H9 (cell line): ENCODE results near the gene DENND5A. TPM values are rescaled to one million over a fixed set of nuclear protein-coding genes. Genes with fewer than 3 reads are reported as not detected.
"Not testable (repeated sequence)": the region's sequence is repeated elsewhere in the genome, so short reads cannot be mapped to it uniquely, and the experiment has no call there.

Experiments
- DNase-seq: peaks from one replicate; pipeline ENCODE4 v3.0.0-alpha.2; 2017
- H2AFZ ChIP-seq: one replicate; pipeline ENCODE4 v1.6.1; 2013; ENCODE audit warnings: mild to moderate bottlenecking, low read length, control low read depth, moderate library complexity
- H2AK5ac ChIP-seq: 2 replicates; pipeline ENCODE4 v1.6.1; 2013; ENCODE audit warnings: low read length, control low read depth, mixed read lengths; ENCODE audit not compliant: insufficient read length
- H2BK120ac ChIP-seq: one replicate; pipeline ENCODE4 v1.6.1; 2013; ENCODE audit warnings: low read depth, mild to moderate bottlenecking, low read length, control low read depth, inconsistent platforms; ENCODE audit not compliant: poor library complexity, severe bottlenecking
- H2BK12ac ChIP-seq: 2 replicates; pipeline ENCODE4 v1.6.1; 2013; ENCODE audit warnings: low read length, control low read depth, mixed read lengths, low read depth; ENCODE audit not compliant: insufficient read length
- H2BK15ac ChIP-seq: 2 replicates; pipeline ENCODE4 v1.6.1; 2013; ENCODE audit warnings: low read depth, low read length, control low read depth
- H2BK20ac ChIP-seq: one replicate; pipeline ENCODE4 v1.6.1; 2013; ENCODE audit warnings: low read depth, mild to moderate bottlenecking, low read length, control low read depth, inconsistent platforms; ENCODE audit not compliant: poor library complexity, severe bottlenecking
- H2BK5ac ChIP-seq: 2 replicates; pipeline ENCODE4 v1.6.1; 2013; ENCODE audit warnings: low read length, control low read depth, mixed read lengths; ENCODE audit not compliant: insufficient read length
- H3K14ac ChIP-seq: 2 replicates; pipeline ENCODE4 v1.6.1; 2013; ENCODE audit warnings: low read length, control low read depth; ENCODE audit not compliant: insufficient read depth
- H3K18ac ChIP-seq: 2 replicates; pipeline ENCODE4 v1.6.1; 2013; ENCODE audit warnings: low read depth, mild to moderate bottlenecking, mixed read lengths, low read length, control low read depth; ENCODE audit not compliant: insufficient read length
- H3K23ac ChIP-seq: 2 replicates; pipeline ENCODE4 v1.6.1; 2013; ENCODE audit warnings: low read length, control low read depth, mixed read lengths, low read depth; ENCODE audit not compliant: insufficient read length
- H3K23me2 ChIP-seq: 2 replicates; pipeline ENCODE4 v1.6.1; 2013; ENCODE audit warnings: low read depth, mild to moderate bottlenecking, mixed read lengths, low read length, control low read depth; ENCODE audit not compliant: insufficient read length, poor library complexity, severe bottlenecking
- H3K27ac ChIP-seq: 2 replicates; pipeline ENCODE4 v1.5.1; 2013; ENCODE audit warnings: low read length, control low read depth, mixed read lengths, low read depth; ENCODE audit not compliant: insufficient read length
- H3K27me3 ChIP-seq: 2 replicates; pipeline ENCODE4 v1.6.1; 2013; ENCODE audit warnings: low read length, control low read depth, inconsistent platforms; ENCODE audit not compliant: insufficient read depth
- H3K4ac ChIP-seq: 2 replicates; pipeline ENCODE4 v1.6.1; 2013; ENCODE audit warnings: low read depth, mild to moderate bottlenecking, control low read depth, inconsistent platforms, low read length, moderate library complexity
- H3K4me1 ChIP-seq: 2 replicates; pipeline ENCODE4 v1.6.1; 2013; ENCODE audit warnings: low read length, control low read depth, inconsistent platforms; ENCODE audit not compliant: insufficient read depth
- H3K4me2 ChIP-seq: 2 replicates; pipeline ENCODE4 v1.6.1; 2013; ENCODE audit warnings: low read length, control low read depth, mixed read lengths; ENCODE audit not compliant: insufficient read length, insufficient read depth
- H3K56ac ChIP-seq: 2 replicates; pipeline ENCODE4 v1.6.1; 2013; ENCODE audit warnings: low read depth, mild to moderate bottlenecking, mixed read lengths, low read length, control low read depth; ENCODE audit not compliant: insufficient read length
- H3K79me1 ChIP-seq: 2 replicates; pipeline ENCODE4 v1.6.1; 2013; ENCODE audit warnings: low read depth, mild to moderate bottlenecking, moderate library complexity, low read length, control low read depth, inconsistent platforms; ENCODE audit not compliant: insufficient read depth, poor library complexity, severe bottlenecking
- H3K79me2 ChIP-seq: 2 replicates; pipeline ENCODE4 v1.6.1; 2013; ENCODE audit warnings: low read length, control low read depth, inconsistent platforms; ENCODE audit not compliant: insufficient read depth
- H3K9ac ChIP-seq: 2 replicates; pipeline ENCODE4 v1.6.1; 2013; ENCODE audit warnings: low read length, control low read depth, mixed read lengths; ENCODE audit not compliant: insufficient read length; ENCODE audit errors: extremely low read depth
- H3K9me3 ChIP-seq: one replicate; pipeline ENCODE4 v1.6.1; 2013; ENCODE audit warnings: low read depth, low read length, inconsistent platforms; ENCODE audit not compliant: control insufficient read depth
- H3T11ph ChIP-seq: one replicate; pipeline ENCODE4 v1.6.1; 2013; ENCODE audit warnings: mild to moderate bottlenecking, low read length, control low read depth, inconsistent platforms
- H4K20me1 ChIP-seq: one replicate; pipeline ENCODE4 v1.6.1; 2013; ENCODE audit not compliant: control insufficient read depth, insufficient read length, insufficient read depth
- H4K5ac ChIP-seq: 2 replicates; pipeline ENCODE4 v1.6.1; 2013; ENCODE audit warnings: low read depth, mild to moderate bottlenecking, mixed read lengths, low read length, control low read depth; ENCODE audit not compliant: insufficient read length
- H4K8ac ChIP-seq: replicated peaks from 2 replicates; pipeline ENCODE4 v1.6.1; 2013; ENCODE audit warnings: low read length, control low read depth, mixed read lengths, low read depth; ENCODE audit not compliant: insufficient read length
- H4K91ac ChIP-seq: 2 replicates; pipeline ENCODE4 v1.6.1; 2013; ENCODE audit warnings: low read depth, mild to moderate bottlenecking, moderate library complexity, mixed read lengths, low read length, control low read depth; ENCODE audit not compliant: insufficient read length
- H3K27ac Mint-ChIP-seq, 3 experiments: 2 replicates in 2 of 3; 3 replicates in 1 of 3; pipeline ENCODE4 v1.8.0; 2020 to 2021; ENCODE audit warnings: mixed read lengths in 3 of 3, mild to moderate bottlenecking in 1 of 3, moderate library complexity in 1 of 3
- H3K27me3 Mint-ChIP-seq: 2 replicates; pipeline ENCODE4 v1.8.0; 2021; ENCODE audit warnings: low read depth, mild to moderate bottlenecking, moderate library complexity, mixed read lengths
- H3K36me3 Mint-ChIP-seq, 3 experiments: 2 replicates in 2 of 3; 3 replicates in 1 of 3; pipeline ENCODE4 v1.8.0; 2020 to 2021; ENCODE audit warnings: low read depth in 3 of 3, mixed read lengths in 3 of 3; ENCODE audit not compliant: insufficient read depth in 1 of 3
- H3K4me1 Mint-ChIP-seq, 2 experiments: 2 replicates each; pipeline ENCODE4 v1.8.0; 2020; ENCODE audit warnings: mixed read lengths in 2 of 2
- H3K4me3 Mint-ChIP-seq, 2 experiments: 2 replicates in 1 of 2; 3 replicates in 1 of 2; pipeline ENCODE4 v1.8.0; 2020 to 2021; ENCODE audit warnings: mild to moderate bottlenecking in 2 of 2, mixed read lengths in 2 of 2, moderate library complexity in 1 of 2
- H3K9me3 Mint-ChIP-seq, 2 experiments: 2 replicates in 1 of 2; 3 replicates in 1 of 2; pipeline ENCODE4 v1.8.0; 2020; ENCODE audit warnings: mild to moderate bottlenecking in 2 of 2, mixed read lengths in 2 of 2, moderate library complexity in 1 of 2
- WGBS: extraction: QIAGEN DNeasy Blood & Tissue Kit; methylation state at CpG from one replicate; pipeline ENCODE4 v1.1.7; 2013; ENCODE audit warnings: missing lambda C conversion rate, low lambda C conversion rate, mixed read lengths; ENCODE audit not compliant: insufficient read length; ENCODE audit errors: extremely low coverage; 5-methylcytosine and 5-hydroxymethylcytosine counted together
- total RNA-seq: library from RNA; stranded (reverse); gene quantifications from 2 replicates; pipeline ENCODE4 v1.2.1, GENCODE V29; 2021
- TF ChIP-seq, protein P1 (sequence below): fragments of 200-600 bp; sonication (generic); conservative IDR thresholded peaks from 3 replicates; pipeline ENCODE4 v1.8.0; 2021; ENCODE audit warnings: antibody characterized with exemption, mild to moderate bottlenecking

The DENND5A gene
- total RNA-seq, 1 experiment from 2014 or later: 59.6 TPM

DNA sequence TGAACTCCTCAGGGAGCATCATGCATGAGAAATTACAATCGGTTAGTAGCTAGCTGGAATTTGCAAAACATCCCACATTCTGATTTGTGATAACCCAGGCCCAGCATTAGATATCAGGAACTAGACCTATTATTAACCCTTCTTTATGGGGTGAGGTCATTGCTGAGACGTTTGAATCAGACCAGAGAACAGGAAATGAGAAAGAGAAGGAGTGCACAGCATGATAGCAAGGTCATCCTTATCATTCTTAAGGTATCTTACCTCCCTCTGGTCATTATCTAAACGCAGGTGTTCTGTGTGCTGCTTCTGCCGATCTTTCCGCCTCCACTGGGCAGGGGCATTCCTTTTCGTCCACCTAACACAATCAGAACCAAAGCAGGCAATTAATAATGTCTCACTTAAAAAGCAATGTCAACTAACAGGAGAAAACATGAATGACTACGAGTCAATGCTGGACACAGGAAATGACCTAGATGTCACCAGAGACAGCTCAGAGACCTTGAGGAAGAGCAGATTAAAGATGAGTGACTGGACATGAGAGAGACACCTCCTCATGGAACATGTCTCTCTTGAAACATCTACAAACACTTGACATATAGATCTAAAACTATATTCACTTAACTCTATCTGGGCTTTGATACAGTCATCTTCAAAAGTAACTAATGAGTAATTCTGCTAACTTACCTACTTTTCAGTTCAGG, 95.4 kb downstream of the DENND5A start:
- H3K36me3 Mint-ChIP-seq: peaks cover 22 to 55% (median 45%) of the 10 kb centered on the region in 3 experiments; a peak in 6 of 7 replicates
- H3K23me2 ChIP-seq: no peaks in the 10 kb centered on the region
- no peak overlapping the region for H2AK5ac ChIP-seq
- H4K20me1 ChIP-seq: no peaks in the 10 kb centered on the region
- no peak overlapping the region for H3K23ac ChIP-seq
- H2AFZ ChIP-seq: no peak overlapping the region
- H3K27ac Mint-ChIP-seq: peak overlapping the region in 2 of 3 experiments; percentile 7 to 35; a peak in 2 of 7 replicates
- H3K27me3 Mint-ChIP-seq: no peaks in the 10 kb centered on the region; the same call in 1 of the 2 replicates
- H3K79me1 ChIP-seq: no peaks in the 10 kb centered on the region
- H4K5ac ChIP-seq: no peak overlapping the region
- no peak overlapping the region for H2BK15ac ChIP-seq
- no peaks in the 10 kb centered on the region; a peak in 1 of 5 replicates for H3K9me3 Mint-ChIP-seq
- no peak overlapping the region for H3K18ac ChIP-seq
- H2BK5ac ChIP-seq: no peak overlapping the region
- H3T11ph ChIP-seq: no peak overlapping the region
- peaks cover 4 to 7% of the 10 kb centered on the region in 2 experiments for H3K4me1 Mint-ChIP-seq
- H3K4me2 ChIP-seq: no peak overlapping the region
- no peak overlapping the region for H2BK12ac ChIP-seq
- no peak overlapping the region for H3K56ac ChIP-seq
- no peak overlapping the region for H4K91ac ChIP-seq
- H2BK20ac ChIP-seq: no peak overlapping the region
- no peak for DNase-seq
- H3K27ac ChIP-seq: no peak overlapping the region
- TF ChIP-seq, protein P1, sequence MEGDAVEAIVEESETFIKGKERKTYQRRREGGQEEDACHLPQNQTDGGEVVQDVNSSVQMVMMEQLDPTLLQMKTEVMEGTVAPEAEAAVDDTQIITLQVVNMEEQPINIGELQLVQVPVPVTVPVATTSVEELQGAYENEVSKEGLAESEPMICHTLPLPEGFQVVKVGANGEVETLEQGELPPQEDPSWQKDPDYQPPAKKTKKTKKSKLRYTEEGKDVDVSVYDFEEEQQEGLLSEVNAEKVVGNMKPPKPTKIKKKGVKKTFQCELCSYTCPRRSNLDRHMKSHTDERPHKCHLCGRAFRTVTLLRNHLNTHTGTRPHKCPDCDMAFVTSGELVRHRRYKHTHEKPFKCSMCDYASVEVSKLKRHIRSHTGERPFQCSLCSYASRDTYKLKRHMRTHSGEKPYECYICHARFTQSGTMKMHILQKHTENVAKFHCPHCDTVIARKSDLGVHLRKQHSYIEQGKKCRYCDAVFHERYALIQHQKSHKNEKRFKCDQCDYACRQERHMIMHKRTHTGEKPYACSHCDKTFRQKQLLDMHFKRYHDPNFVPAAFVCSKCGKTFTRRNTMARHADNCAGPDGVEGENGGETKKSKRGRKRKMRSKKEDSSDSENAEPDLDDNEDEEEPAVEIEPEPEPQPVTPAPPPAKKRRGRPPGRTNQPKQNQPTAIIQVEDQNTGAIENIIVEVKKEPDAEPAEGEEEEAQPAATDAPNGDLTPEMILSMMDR: no peak
- no peak overlapping the region for H3K14ac ChIP-seq
- WGBS: no CpG with 5 or more reads among the region's 7 CpGs
- no peaks in the 10 kb centered on the region for H3K79me2 ChIP-seq
- no peak overlapping the region for H3K9ac ChIP-seq
- no peaks in the 10 kb centered on the region for H3K27me3 ChIP-seq
- no peak overlapping the region for H3K4me3 Mint-ChIP-seq
- no peaks in the 10 kb centered on the region for H3K4me1 ChIP-seq
- no peaks in the 10 kb centered on the region for H3K9me3 ChIP-seq
- H4K8ac ChIP-seq: no peak overlapping the region
- H3K4ac ChIP-seq: no peak overlapping the region
- H2BK120ac ChIP-seq: no peak overlapping the region

GRCh38 chr11:9161991-9162390, 103.2 kb downstream of the DENND5A start:
- not testable (repeated sequence) for H3K4me1 ChIP-seq, H4K20me1 ChIP-seq, H3K4ac ChIP-seq, H3K4me3 Mint-ChIP-seq, H2AFZ ChIP-seq, H4K5ac ChIP-seq, H3K4me1 Mint-ChIP-seq, H3K9ac ChIP-seq, H3K4me2 ChIP-seq, H3K27me3 ChIP-seq, H3K27ac Mint-ChIP-seq, H3K56ac ChIP-seq, H2BK15ac ChIP-seq, H2BK5ac ChIP-seq, H3K79me1 ChIP-seq, H3K23me2 ChIP-seq, H3T11ph ChIP-seq, H3K9me3 Mint-ChIP-seq, H2BK12ac ChIP-seq, H3K27ac ChIP-seq, H3K23ac ChIP-seq, H2AK5ac ChIP-seq, H3K14ac ChIP-seq, H3K79me2 ChIP-seq, H4K8ac ChIP-seq, H4K91ac ChIP-seq, H3K27me3 Mint-ChIP-seq, H2BK20ac ChIP-seq, H2BK120ac ChIP-seq, DNase-seq, H3K9me3 ChIP-seq, H3K18ac ChIP-seq
- peaks cover 18 to 39% (median 31%) of the 10 kb centered on the region in 3 experiments; a peak in 6 of 7 replicates for H3K36me3 Mint-ChIP-seq
- WGBS: no CpG with 5 or more reads among the region's 6 CpGs
